Measurements from ENCODE around the gene STPG2.
"Not testable (repeated sequence)": the region's sequence is repeated elsewhere in the genome, so short reads cannot be mapped to it uniquely, and the experiment has no call there.

STPG2 gene

DNA sequence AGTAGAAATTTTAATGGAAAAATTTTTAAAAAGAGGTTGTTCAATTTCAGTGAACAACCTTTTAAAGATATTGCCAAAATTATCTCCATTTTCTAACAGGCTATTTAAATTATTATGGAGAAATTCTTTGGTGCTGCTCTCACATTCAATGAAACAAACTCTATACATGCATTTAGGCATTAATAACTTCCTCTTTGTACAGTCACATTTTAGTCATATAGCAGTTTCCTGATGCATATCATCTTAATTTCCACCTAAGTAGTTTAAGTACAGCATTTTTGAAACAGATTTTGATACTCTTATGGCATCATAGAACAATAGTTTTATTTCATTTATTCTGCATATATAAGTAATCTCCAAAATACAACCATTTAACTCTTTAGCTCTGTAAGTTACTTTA, 500.1 kb downstream of the STPG2 start:
- no peak for DNase-seq (ENCODE audit: low read depth)
- TF ChIP-seq, protein P1, sequence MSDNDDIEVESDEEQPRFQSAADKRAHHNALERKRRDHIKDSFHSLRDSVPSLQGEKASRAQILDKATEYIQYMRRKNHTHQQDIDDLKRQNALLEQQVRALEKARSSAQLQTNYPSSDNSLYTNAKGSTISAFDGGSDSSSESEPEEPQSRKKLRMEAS (IDR thresholded peaks at IDR 0.05; ENCODE audit: low read depth, low read length) = no peak
- TF ChIP-seq, protein P2, sequence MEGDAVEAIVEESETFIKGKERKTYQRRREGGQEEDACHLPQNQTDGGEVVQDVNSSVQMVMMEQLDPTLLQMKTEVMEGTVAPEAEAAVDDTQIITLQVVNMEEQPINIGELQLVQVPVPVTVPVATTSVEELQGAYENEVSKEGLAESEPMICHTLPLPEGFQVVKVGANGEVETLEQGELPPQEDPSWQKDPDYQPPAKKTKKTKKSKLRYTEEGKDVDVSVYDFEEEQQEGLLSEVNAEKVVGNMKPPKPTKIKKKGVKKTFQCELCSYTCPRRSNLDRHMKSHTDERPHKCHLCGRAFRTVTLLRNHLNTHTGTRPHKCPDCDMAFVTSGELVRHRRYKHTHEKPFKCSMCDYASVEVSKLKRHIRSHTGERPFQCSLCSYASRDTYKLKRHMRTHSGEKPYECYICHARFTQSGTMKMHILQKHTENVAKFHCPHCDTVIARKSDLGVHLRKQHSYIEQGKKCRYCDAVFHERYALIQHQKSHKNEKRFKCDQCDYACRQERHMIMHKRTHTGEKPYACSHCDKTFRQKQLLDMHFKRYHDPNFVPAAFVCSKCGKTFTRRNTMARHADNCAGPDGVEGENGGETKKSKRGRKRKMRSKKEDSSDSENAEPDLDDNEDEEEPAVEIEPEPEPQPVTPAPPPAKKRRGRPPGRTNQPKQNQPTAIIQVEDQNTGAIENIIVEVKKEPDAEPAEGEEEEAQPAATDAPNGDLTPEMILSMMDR (IDR thresholded peaks at IDR 0.05; ENCODE audit: low read depth, low read length) = no peak
- no peak for TF ChIP-seq MYC (IDR thresholded peaks at IDR 0.05; ENCODE audit: low read depth, low read length)
- no peak for TF ChIP-seq POLR2A (IDR thresholded peaks at IDR 0.05; ENCODE audit: extremely low read depth, insufficient read length)
- H3K4me3 ChIP-seq (ENCODE audit: low read depth, low read length) = no peak overlapping the region

GRCh38 chr4:97639961-97640360, 503.3 kb downstream of the STPG2 start:
- no peak for DNase-seq (ENCODE audit: low read depth)
- no peak overlapping the region for H3K4me3 ChIP-seq (ENCODE audit: low read depth, low read length)
- TF ChIP-seq, protein P2 (IDR thresholded peaks at IDR 0.05; ENCODE audit: low read depth, low read length) = no peak
- TF ChIP-seq, protein P1 (IDR thresholded peaks at IDR 0.05; ENCODE audit: low read depth, low read length) = no peak
- TF ChIP-seq MYC (IDR thresholded peaks at IDR 0.05; ENCODE audit: low read depth, low read length) (no peak), POLR2A (IDR thresholded peaks at IDR 0.05; ENCODE audit: extremely low read depth, insufficient read length) (no peak)

DNA sequence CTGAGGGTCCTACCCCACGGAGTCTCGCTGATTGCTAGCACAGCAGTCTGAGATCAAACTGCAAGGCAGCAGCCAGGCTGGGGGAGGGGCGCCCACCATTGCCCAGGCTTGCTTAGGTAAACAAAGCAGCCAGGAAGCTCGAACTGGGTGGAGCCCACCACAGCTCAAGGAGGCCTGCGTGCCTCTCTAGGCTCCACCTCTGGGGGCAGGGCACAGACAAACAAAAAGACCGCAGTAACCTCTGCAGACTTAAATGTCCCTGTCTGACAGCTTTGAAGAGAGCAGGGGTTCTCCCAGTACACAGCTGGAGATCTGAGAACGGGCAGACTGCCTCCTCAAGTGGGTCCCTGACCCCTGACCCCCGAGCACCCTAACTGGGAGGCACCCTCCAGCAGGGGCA, 509.4 kb downstream of the STPG2 start:
- not testable (repeated sequence) for H3K4me3 ChIP-seq (ENCODE audit: low read depth, low read length); DNase-seq (ENCODE audit: low read depth)

- no peak for DNase-seq (ENCODE audit: low read depth)
- no peak overlapping the region for H3K4me3 ChIP-seq (ENCODE audit: low read depth, low read length)
- TF ChIP-seq, protein P2 (IDR thresholded peaks at IDR 0.05; ENCODE audit: low read depth, low read length) = no peak
- TF ChIP-seq POLR2A (IDR thresholded peaks at IDR 0.05; ENCODE audit: extremely low read depth, insufficient read length) = no peak
- TF ChIP-seq, protein P1 (IDR thresholded peaks at IDR 0.05; ENCODE audit: low read depth, low read length) = no peak
- TF ChIP-seq MYC (IDR thresholded peaks at IDR 0.05; ENCODE audit: low read depth, low read length) = no peak
Observed at GRCh38 chr4:97627750-97628149, 515.5 kb downstream of the STPG2 start.

- TF ChIP-seq, protein P1 (IDR thresholded peaks at IDR 0.05; ENCODE audit: low read depth, low read length) = no peak
- TF ChIP-seq, protein P2 (IDR thresholded peaks at IDR 0.05; ENCODE audit: low read depth, low read length) = no peak
- TF ChIP-seq MYC (IDR thresholded peaks at IDR 0.05; ENCODE audit: low read depth, low read length) (no peak), POLR2A (IDR thresholded peaks at IDR 0.05; ENCODE audit: extremely low read depth, insufficient read length) (no peak)
- no peak for DNase-seq (ENCODE audit: low read depth)
Observed at GRCh38 chr4:97624204-97624603, 519.1 kb downstream of the STPG2 start.

DNA sequence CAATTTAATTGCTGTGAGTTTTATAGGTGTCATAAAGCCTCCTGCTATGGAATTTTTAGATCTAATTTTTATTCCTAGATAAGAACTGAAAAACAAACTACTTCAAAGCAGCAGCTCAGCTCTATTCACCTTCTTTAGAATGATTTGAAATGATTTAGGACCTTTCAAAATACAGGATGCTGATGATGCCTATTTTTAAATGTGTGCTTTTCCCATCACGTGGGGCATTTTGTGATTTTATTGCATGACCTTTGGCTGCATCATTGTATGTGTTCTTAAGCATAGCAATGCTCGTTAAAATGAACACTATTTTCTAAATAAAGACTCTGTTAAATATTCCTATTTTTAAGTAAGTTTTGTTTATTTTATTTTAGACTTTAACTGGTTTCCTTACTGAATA, 537.3 kb downstream of the STPG2 start:
- no peak overlapping the region for H3K4me3 ChIP-seq (ENCODE audit: low read depth, low read length)
- no peak for DNase-seq (ENCODE audit: low read depth)
- TF ChIP-seq, protein P2 (IDR thresholded peaks at IDR 0.05; ENCODE audit: low read depth, low read length) = no peak
- TF ChIP-seq, protein P1 (IDR thresholded peaks at IDR 0.05; ENCODE audit: low read depth, low read length) = no peak
- TF ChIP-seq POLR2A (IDR thresholded peaks at IDR 0.05; ENCODE audit: extremely low read depth, insufficient read length) = no peak
- no peak for TF ChIP-seq MYC (IDR thresholded peaks at IDR 0.05; ENCODE audit: low read depth, low read length)

More at GRCh38 chr4:97624204-97624603, 519.1 kb downstream of the STPG2 start:
- no peak overlapping the region for H3K4me3 ChIP-seq (ENCODE audit: low read depth, low read length)

All from NB4 (cell line).